ENCODE data around the gene HMCN2.

HMCN2 gene

DNA sequence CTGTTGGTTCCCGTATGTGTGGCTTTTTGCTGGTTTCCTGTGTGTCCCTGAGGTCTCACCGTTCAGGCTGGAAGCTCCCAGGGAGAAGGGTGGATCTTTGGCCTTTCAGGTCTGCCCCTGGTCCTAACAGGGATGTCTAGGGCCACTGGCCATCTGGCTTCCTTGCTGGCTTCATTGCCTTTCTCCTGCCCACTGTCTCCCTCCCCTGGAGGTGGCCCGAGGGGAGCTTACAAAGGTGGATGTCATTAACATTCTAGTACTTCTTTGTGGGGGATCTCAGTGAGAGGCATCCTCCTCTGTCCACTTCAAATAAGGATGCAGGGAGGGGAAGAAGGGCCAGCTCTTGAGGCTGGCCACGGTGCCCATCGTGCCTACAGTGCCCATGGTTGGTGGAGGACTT, 35.2 kb downstream of the HMCN2 start:
- no peaks in the 10 kb centered on the region for H3K27me3 ChIP-seq (ENCODE audit: insufficient read depth, low read length, poor library complexity, severe bottlenecking)
- H2AFZ ChIP-seq (ENCODE audit: low read length), result no peak overlapping the region
- no peaks in the 10 kb centered on the region for H4K20me1 ChIP-seq (ENCODE audit: insufficient read depth, low read length, poor library complexity, severe bottlenecking)
- H3K79me2 ChIP-seq (ENCODE audit: insufficient read depth, low read length), result no peaks in the 10 kb centered on the region
- H3K9ac ChIP-seq (ENCODE audit: low read depth, low read length, poor library complexity, severe bottlenecking), result no peak overlapping the region
- TF ChIP-seq EZH2phosphoT487 (IDR thresholded peaks at IDR 0.05; ENCODE audit: borderline replicate concordance) (no peak), CTCF (conservative IDR thresholded peaks at IDR 0.05; ENCODE audit: low read length) (no peak)
- no peaks in the 10 kb centered on the region for H3F3A ChIP-seq (ENCODE audit: low read depth)
- H3K4me1 ChIP-seq (ENCODE audit: insufficient read depth, low read length, poor library complexity, severe bottlenecking), result no peaks in the 10 kb centered on the region
- H3K9me2 ChIP-seq (replicated peaks; ENCODE audit: low read depth, low read length), result no peaks in the 10 kb centered on the region
- no peak overlapping the region for H3K4me3 ChIP-seq (ENCODE audit: low read length, poor library complexity, severe bottlenecking)
- no peaks in the 10 kb centered on the region for H3K9me3 ChIP-seq (ENCODE audit: insufficient read depth, low read depth, low read length)
- no peak overlapping the region for H3K4me2 ChIP-seq (ENCODE audit: low read depth, low read length, poor library complexity, severe bottlenecking)
- no peaks in the 10 kb centered on the region for H3K36me3 ChIP-seq (ENCODE audit: insufficient read depth, low read length)

DNA sequence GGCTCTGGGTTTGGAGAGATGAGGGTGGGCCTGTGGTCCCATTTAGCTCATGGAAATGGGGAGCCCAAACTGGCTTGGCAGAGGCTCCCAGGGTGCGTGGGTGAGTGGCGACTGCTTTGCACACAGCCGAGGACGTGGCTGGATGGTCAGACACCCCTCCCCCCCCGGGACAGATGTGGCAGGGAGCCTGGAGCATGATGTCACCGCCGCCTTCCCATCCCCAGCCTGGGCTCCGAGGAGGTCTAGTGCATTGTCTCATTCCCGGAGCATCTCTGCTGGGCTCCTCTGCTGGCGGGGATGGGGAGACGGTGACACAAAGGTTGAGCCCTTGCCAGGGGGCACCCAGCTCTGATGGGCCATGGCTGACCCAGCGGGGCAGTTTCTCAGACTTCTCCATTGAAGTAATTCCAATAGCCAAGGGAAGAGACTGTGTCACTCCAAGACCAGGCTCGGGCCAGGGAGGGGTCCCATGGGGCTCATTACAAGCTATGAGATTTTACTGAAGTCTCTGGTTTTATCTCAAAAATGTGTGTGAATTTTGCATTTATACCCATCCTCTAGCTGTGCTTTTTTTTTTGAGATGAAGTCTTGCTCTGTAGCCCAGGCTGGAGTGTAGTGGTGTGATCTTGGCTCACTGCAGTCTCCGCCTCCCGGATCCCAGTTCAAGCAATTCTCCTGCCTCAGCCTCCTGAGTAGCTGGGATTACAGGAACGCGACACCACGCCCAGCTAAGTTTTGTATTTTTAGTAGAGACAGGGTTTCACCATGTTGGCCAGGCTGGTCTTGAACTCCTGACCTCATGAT, 36.1 kb downstream of the HMCN2 start:
- TF ChIP-seq CTCF (conservative IDR thresholded peaks at IDR 0.05; ENCODE audit: low read length) (no peak), EZH2phosphoT487 (IDR thresholded peaks at IDR 0.05; ENCODE audit: borderline replicate concordance) (no peak)
- Histone ChIP-seq H3F3A (ENCODE audit: low read depth) (no peaks in the 10 kb centered on the region), H3K36me3 (ENCODE audit: insufficient read depth, low read length) (no peaks in the 10 kb centered on the region), H3K4me2 (ENCODE audit: low read depth, low read length, poor library complexity, severe bottlenecking) (no peak overlapping the region), H3K27me3 (ENCODE audit: insufficient read depth, low read length, poor library complexity, severe bottlenecking) (no peaks in the 10 kb centered on the region), H2AFZ (ENCODE audit: low read length) (no peak overlapping the region), H4K20me1 (ENCODE audit: insufficient read depth, low read length, poor library complexity, severe bottlenecking) (no peaks in the 10 kb centered on the region), H3K9me3 (ENCODE audit: insufficient read depth, low read depth, low read length) (no peaks in the 10 kb centered on the region), H3K9me2 (replicated peaks; ENCODE audit: low read depth, low read length) (no peaks in the 10 kb centered on the region), H3K4me3 (ENCODE audit: low read length, poor library complexity, severe bottlenecking) (no peak overlapping the region), H3K79me2 (ENCODE audit: insufficient read depth, low read length) (no peaks in the 10 kb centered on the region), H3K9ac (ENCODE audit: low read depth, low read length, poor library complexity, severe bottlenecking) (no peak overlapping the region), H3K4me1 (ENCODE audit: insufficient read depth, low read length, poor library complexity, severe bottlenecking) (no peaks in the 10 kb centered on the region)

- Histone ChIP-seq H3K4me2 (ENCODE audit: low read depth, low read length, poor library complexity, severe bottlenecking) (no peak overlapping the region), H3K36me3 (ENCODE audit: insufficient read depth, low read length) (no peaks in the 10 kb centered on the region), H3K4me1 (ENCODE audit: insufficient read depth, low read length, poor library complexity, severe bottlenecking) (no peaks in the 10 kb centered on the region), H3K4me3 (ENCODE audit: low read length, poor library complexity, severe bottlenecking) (no peak overlapping the region), H3F3A (ENCODE audit: low read depth) (no peaks in the 10 kb centered on the region), H3K9ac (ENCODE audit: low read depth, low read length, poor library complexity, severe bottlenecking) (no peak overlapping the region), H4K20me1 (ENCODE audit: insufficient read depth, low read length, poor library complexity, severe bottlenecking) (no peaks in the 10 kb centered on the region), H2AFZ (ENCODE audit: low read length) (no peak overlapping the region), H3K79me2 (ENCODE audit: insufficient read depth, low read length) (no peaks in the 10 kb centered on the region), H3K27me3 (ENCODE audit: insufficient read depth, low read length, poor library complexity, severe bottlenecking) (no peaks in the 10 kb centered on the region), H3K9me3 (ENCODE audit: insufficient read depth, low read depth, low read length) (no peaks in the 10 kb centered on the region), H3K9me2 (replicated peaks; ENCODE audit: low read depth, low read length) (no peaks in the 10 kb centered on the region)
- TF ChIP-seq EZH2phosphoT487 (IDR thresholded peaks at IDR 0.05; ENCODE audit: borderline replicate concordance), result no peak
- no peak for TF ChIP-seq CTCF (conservative IDR thresholded peaks at IDR 0.05; ENCODE audit: low read length)
Measured at GRCh38 chr9:130302785-130303612, 37.4 kb downstream of the HMCN2 start.
